ENCODE results near the gene PIF1.

Gene PIF1

DNA sequence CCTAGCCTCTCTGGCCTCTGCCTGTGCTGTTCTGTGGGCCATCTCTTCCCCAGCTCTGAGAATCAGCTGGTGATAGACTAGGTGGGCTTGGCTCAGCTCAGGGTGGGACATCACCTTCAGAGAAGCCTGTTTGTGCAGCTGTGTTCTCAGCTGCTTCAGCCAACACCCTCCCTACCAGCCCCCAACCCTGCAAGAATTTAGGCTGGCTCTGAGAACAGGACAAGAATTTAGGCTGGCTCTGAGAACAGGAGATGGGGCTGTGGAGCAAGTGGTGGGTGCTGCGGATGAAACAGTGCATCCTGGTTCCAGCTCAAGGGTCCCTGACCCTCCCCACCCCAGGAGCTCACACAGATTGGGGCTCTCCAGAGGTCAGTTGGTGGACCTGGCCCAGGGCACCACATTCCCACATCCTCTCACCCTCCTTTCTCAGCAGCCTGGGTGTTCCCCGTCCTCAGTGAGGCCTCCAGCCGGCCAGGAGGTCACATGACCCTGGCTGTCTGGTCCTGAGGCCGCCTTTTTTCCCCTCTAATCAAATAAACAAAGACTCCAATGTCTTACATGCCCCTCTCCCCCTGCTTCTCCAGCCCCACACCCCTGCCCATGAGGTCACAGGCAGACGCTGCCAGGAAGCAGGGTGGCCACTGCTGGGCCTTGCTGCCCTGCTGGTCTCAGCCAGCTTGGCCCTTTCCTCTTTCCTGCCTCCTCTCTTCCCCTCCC, 31.1 kb upstream of the PIF1 start:
- no peak for TF ChIP-seq CTCF (IDR thresholded peaks at IDR 0.05; ENCODE audit: low read depth, low read length, missing control alignments)
- no peak overlapping the region for H3K4me3 ChIP-seq (replicated peaks; ENCODE audit: low read depth, low read length)
- DNase-seq (ENCODE audit: extremely low read depth, low read depth), result no peak

GRCh38 chr15:64855205-64855975, 29.9 kb upstream of the PIF1 start:
- peak; percentile 47 for DNase-seq (ENCODE audit: extremely low read depth, low read depth)
- no peak for TF ChIP-seq CTCF (IDR thresholded peaks at IDR 0.05; ENCODE audit: low read depth, low read length, missing control alignments)
- H3K4me3 ChIP-seq (replicated peaks; ENCODE audit: low read depth, low read length), result no peak overlapping the region

GRCh38 chr15:64854526-64854925, 29.1 kb upstream of the PIF1 start:
- DNase-seq (ENCODE audit: extremely low read depth, low read depth), result no peak
- TF ChIP-seq CTCF (IDR thresholded peaks at IDR 0.05; ENCODE audit: low read depth, low read length, missing control alignments), result no peak

GRCh38 chr15:64854041-64854440, 28.6 kb upstream of the PIF1 start:
- no peak for DNase-seq (ENCODE audit: extremely low read depth, low read depth)
- no peak for TF ChIP-seq CTCF (IDR thresholded peaks at IDR 0.05; ENCODE audit: low read depth, low read length, missing control alignments)
- no peak overlapping the region for H3K4me3 ChIP-seq (replicated peaks; ENCODE audit: low read depth, low read length)

More at GRCh38 chr15:64854526-64854925, 29.1 kb upstream of the PIF1 start:
- no peak overlapping the region for H3K4me3 ChIP-seq (replicated peaks; ENCODE audit: low read depth, low read length)

GRCh38 chr15:64851503-64851840, 26.0 kb upstream of the PIF1 start:
- DNase-seq (ENCODE audit: extremely low read depth, low read depth), result no peak
- TF ChIP-seq CTCF (IDR thresholded peaks at IDR 0.05; ENCODE audit: low read depth, low read length, missing control alignments), result no peak
- H3K4me3 ChIP-seq (replicated peaks; ENCODE audit: low read depth, low read length), result no peak overlapping the region

- no peak for TF ChIP-seq CTCF (IDR thresholded peaks at IDR 0.05; ENCODE audit: low read depth, low read length, missing control alignments)
- H3K4me3 ChIP-seq (replicated peaks; ENCODE audit: low read depth, low read length), result no peak overlapping the region
- DNase-seq (ENCODE audit: extremely low read depth, low read depth), result no peak
Observed at GRCh38 chr15:64850778-64851502, 25.5 kb upstream of the PIF1 start.

Measured in HFF-Myc (cell line).